GM23338 (cell line): ENCODE data around the gene LCNL1. TPM values are rescaled to one million over a fixed set of nuclear protein-coding genes. Genes with fewer than 3 reads are reported as not detected.

ENCODE experiments used
- ATAC-seq: fragments of 200-7000 bp; cut with Tn5 transposase; 3 replicates; pipeline ENCODE4 v1.9.1; 2020
- DNase-seq: peaks from one replicate; pipeline ENCODE4 v3.0.0-alpha.2; 2015; ENCODE audit warnings: low spot score
- H2AFZ ChIP-seq: fragments of 200-600 bp; sonication (generic); 2 replicates; pipeline ENCODE4 v1.8.0; 2016; ENCODE audit warnings: antibody characterized with exemption, mild to moderate bottlenecking, moderate library complexity
- H3F3A ChIP-seq: fragments of 200-600 bp; sonication (generic); replicated peaks from 2 replicates; pipeline ENCODE4 v1.8.0; 2017; ENCODE audit warnings: antibody characterized with exemption, mixed run types, low read depth
- H3K27ac ChIP-seq: fragments of 200-600 bp; sonication (generic); 2 replicates; pipeline ENCODE4 v1.6.1; 2016; ENCODE audit warnings: low read depth
- H3K27me3 ChIP-seq: fragments of 200-600 bp; sonication (generic); 2 replicates; pipeline ENCODE4 v1.8.0; 2016; ENCODE audit warnings: mild to moderate bottlenecking, mixed run types, moderate library complexity; ENCODE audit not compliant: insufficient read depth
- H3K36me3 ChIP-seq: fragments of 200-600 bp; sonication (generic); 2 replicates; pipeline ENCODE4 v1.8.0; 2016; ENCODE audit warnings: mild to moderate bottlenecking; ENCODE audit not compliant: insufficient read depth
- H3K4me1 ChIP-seq: fragments of 200-600 bp; sonication (generic); 2 replicates; pipeline ENCODE4 v1.8.0; 2016; ENCODE audit warnings: mild to moderate bottlenecking, moderate library complexity; ENCODE audit not compliant: insufficient read depth
- H3K4me2 ChIP-seq: fragments of 200-600 bp; sonication (generic); 2 replicates; pipeline ENCODE4 v1.7.1; 2017; ENCODE audit warnings: mixed run types
- H3K4me3 ChIP-seq: fragments of 200-600 bp; sonication (generic); 2 replicates; pipeline ENCODE4 v1.6.1; 2016; ENCODE audit warnings: mixed run types
- H3K79me2 ChIP-seq: fragments of 200-600 bp; sonication (generic); replicated peaks from 2 replicates; pipeline ENCODE4 v1.8.0; 2017; ENCODE audit warnings: mild to moderate bottlenecking; ENCODE audit not compliant: insufficient read depth
- H3K9me2 ChIP-seq: fragments of 200-600 bp; sonication (generic); 2 replicates; pipeline ENCODE4 v1.8.0; 2017; ENCODE audit not compliant: insufficient read depth
- H4K20me1 ChIP-seq: fragments of 200-600 bp; sonication (generic); replicated peaks from 2 replicates; pipeline ENCODE4 v1.8.0; 2017; ENCODE audit warnings: mild to moderate bottlenecking; ENCODE audit not compliant: insufficient read depth
- H3K27ac Mint-ChIP-seq: 2 replicates; pipeline ENCODE4 v1.8.0; 2020; ENCODE audit warnings: inconsistent platforms, mild to moderate bottlenecking, moderate library complexity, mixed read lengths
- H3K27me3 Mint-ChIP-seq: 3 replicates; pipeline ENCODE4 v1.8.0; 2022; ENCODE audit warnings: low read depth, mild to moderate bottlenecking, moderate library complexity, mixed read lengths, inconsistent platforms; ENCODE audit not compliant: insufficient read depth, poor library complexity
- H3K36me3 Mint-ChIP-seq: 3 replicates; pipeline ENCODE4 v1.8.0; 2021; ENCODE audit warnings: low read depth, mild to moderate bottlenecking, inconsistent platforms, moderate library complexity, mixed read lengths
- H3K4me1 Mint-ChIP-seq: 3 replicates; pipeline ENCODE4 v1.8.0; 2020; ENCODE audit warnings: mild to moderate bottlenecking, inconsistent platforms, mixed read lengths
- H3K4me3 Mint-ChIP-seq: 3 replicates; pipeline ENCODE4 v1.8.0; 2021; ENCODE audit warnings: moderate library complexity, mild to moderate bottlenecking, inconsistent platforms, mixed read lengths
- H3K9me3 Mint-ChIP-seq: 3 replicates; pipeline ENCODE4 v1.8.0; 2020; ENCODE audit warnings: moderate library complexity, mild to moderate bottlenecking, inconsistent platforms, mixed read lengths
- NANOG ChIP-seq: IDR thresholded peaks from 2 replicates; pipeline ENCODE4 v1.6.1; 2016; ENCODE audit warnings: antibody characterized with exemption, borderline replicate concordance
- STAT1 ChIP-seq: IDR thresholded peaks from one replicate; pipeline ENCODE4 v1.6.1; 2016; ENCODE audit warnings: antibody characterized with exemption; ENCODE audit not compliant: unreplicated experiment
- ZNF331 ChIP-seq: fragments of 250-450 bp; sonication (Bioruptor Pico); IDR thresholded peaks from 2 replicates; pipeline ENCODE4 v1.5.0; 2020; ENCODE audit warnings: low read depth, mild to moderate bottlenecking, moderate library complexity
- long read RNA-seq: library from polyadenylated mRNA; unstranded; transcript quantifications from one replicate; pipeline ENCODE4 v2.0.0, GENCODE V29; 2020; ENCODE audit not compliant: unreplicated experiment
- polyA plus RNA-seq: library from polyadenylated mRNA; unstranded; fragments of >200 nt; fragmentation: Nextera tagmentation; extraction: Ambion mirVana; gene quantifications from 2 replicates; pipeline ENCODE4 v1.2.1, GENCODE V29; 2016
- total RNA-seq: library from RNA; depleted of rRNA; stranded (reverse); fragments of >200 nt; shearing (Covaris generic); gene quantifications from 2 replicates; pipeline ENCODE4 v1.2.3, GENCODE V29; 2014; rRNA removed
- TF ChIP-seq, protein P1 (sequence below): IDR thresholded peaks from 2 replicates; pipeline ENCODE4 v1.6.1; 2016; ENCODE audit warnings: antibody characterized with exemption
- TF ChIP-seq, protein P2 (sequence below): IDR thresholded peaks from one replicate; pipeline ENCODE4 v1.6.1; 2018; ENCODE audit warnings: antibody characterized with exemption; ENCODE audit not compliant: unreplicated experiment
- TF ChIP-seq, protein P3 (sequence below), 2 experiments: fragments of 200-600 bp in 1 of 2; sonication (generic) in 1 of 2; conservative IDR thresholded peaks; 2 replicates each; pipeline versions ENCODE4 v1.5.1 to v1.6.1; 2016 to 2017; ENCODE audit warnings: antibody characterized with exemption in 2 of 2, low read depth in 2 of 2, mild to moderate bottlenecking in 2 of 2, moderate library complexity in 1 of 2

Gene LCNL1
- total RNA-seq: not detected in 2 replicates
- polyA plus RNA-seq: 0.11 and 0.14 TPM in 2 replicates
- long read RNA-seq: 0 reads

DNA sequence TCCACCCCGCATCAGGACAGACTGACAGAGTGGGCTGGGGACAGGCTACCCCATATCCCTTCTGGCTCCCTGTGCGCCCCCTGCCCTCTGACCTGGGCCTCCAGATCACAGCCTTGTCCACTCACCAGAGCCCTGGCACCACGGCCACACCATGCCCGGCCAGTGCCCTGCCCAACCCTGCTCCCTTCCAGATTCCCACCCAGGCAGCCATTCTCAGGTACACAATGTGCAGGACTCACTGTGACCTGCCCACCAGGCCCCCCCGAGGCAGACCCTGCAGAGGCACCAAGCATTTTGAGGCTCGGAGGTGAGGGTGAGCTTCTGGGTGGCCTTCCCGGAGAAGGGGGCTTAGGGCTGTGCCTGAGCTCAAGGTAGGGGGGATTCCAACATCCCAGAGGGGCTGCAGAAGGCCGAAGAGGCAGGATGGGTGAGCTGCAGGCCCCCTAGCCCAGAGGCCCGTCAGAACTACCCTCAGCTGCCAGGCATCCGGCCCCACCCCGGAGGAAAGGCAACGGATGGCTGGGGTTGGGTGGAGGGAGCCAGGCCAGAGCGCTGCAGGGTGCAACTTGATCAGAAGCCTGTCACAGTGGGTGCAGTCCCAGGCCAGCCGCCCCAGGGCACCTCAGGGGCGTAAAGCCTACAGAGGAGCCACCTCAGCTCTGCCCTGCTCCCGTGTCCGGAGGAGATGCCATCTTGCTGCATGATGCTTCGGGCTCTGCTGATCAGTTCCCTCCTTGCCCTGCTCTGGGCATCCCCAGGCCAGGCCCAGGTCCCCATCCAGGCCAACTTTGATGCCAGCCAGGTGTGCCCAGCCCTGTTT lies at the start of gene LCNL1:
TSS of gene LCNL1 (plus strand) at position 762 of the 820 bp plus-strand sequence. CDS start 594 bp downstream, outside the sequence.
- no peak within 1 kb of the TSS for H3K4me2 ChIP-seq
- H3K4me1 ChIP-seq: peaks cover 3% of the 10 kb centered on the region; the same call in 1 of the 2 replicates
- no peaks in the 10 kb centered on the region for H3K79me2 ChIP-seq
- H3K4me3 Mint-ChIP-seq: no peak within 1 kb of the TSS
- no peak within 1 kb of the TSS for H3K27ac Mint-ChIP-seq
- no peak for DNase-seq
- H3K4me1 Mint-ChIP-seq: peaks cover 1% of the 10 kb centered on the region; the same call in 2 of the 3 replicates
- ATAC-seq: no peak
- H3K9me3 Mint-ChIP-seq: no peaks in the 10 kb centered on the region
- no peak within 1 kb of the TSS for H2AFZ ChIP-seq
- no peaks in the 10 kb centered on the region; the same call in 2 of the 3 replicates for H3K36me3 Mint-ChIP-seq
- H3K9me2 ChIP-seq: no peaks in the 10 kb centered on the region
- no peak within 1 kb of the TSS for H3K4me3 ChIP-seq
- H3K27ac ChIP-seq: no peak within 1 kb of the TSS
- TF ChIP-seq, protein P1, sequence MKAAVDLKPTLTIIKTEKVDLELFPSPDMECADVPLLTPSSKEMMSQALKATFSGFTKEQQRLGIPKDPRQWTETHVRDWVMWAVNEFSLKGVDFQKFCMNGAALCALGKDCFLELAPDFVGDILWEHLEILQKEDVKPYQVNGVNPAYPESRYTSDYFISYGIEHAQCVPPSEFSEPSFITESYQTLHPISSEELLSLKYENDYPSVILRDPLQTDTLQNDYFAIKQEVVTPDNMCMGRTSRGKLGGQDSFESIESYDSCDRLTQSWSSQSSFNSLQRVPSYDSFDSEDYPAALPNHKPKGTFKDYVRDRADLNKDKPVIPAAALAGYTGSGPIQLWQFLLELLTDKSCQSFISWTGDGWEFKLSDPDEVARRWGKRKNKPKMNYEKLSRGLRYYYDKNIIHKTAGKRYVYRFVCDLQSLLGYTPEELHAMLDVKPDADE: no peak
- TF ChIP-seq, protein P2, sequence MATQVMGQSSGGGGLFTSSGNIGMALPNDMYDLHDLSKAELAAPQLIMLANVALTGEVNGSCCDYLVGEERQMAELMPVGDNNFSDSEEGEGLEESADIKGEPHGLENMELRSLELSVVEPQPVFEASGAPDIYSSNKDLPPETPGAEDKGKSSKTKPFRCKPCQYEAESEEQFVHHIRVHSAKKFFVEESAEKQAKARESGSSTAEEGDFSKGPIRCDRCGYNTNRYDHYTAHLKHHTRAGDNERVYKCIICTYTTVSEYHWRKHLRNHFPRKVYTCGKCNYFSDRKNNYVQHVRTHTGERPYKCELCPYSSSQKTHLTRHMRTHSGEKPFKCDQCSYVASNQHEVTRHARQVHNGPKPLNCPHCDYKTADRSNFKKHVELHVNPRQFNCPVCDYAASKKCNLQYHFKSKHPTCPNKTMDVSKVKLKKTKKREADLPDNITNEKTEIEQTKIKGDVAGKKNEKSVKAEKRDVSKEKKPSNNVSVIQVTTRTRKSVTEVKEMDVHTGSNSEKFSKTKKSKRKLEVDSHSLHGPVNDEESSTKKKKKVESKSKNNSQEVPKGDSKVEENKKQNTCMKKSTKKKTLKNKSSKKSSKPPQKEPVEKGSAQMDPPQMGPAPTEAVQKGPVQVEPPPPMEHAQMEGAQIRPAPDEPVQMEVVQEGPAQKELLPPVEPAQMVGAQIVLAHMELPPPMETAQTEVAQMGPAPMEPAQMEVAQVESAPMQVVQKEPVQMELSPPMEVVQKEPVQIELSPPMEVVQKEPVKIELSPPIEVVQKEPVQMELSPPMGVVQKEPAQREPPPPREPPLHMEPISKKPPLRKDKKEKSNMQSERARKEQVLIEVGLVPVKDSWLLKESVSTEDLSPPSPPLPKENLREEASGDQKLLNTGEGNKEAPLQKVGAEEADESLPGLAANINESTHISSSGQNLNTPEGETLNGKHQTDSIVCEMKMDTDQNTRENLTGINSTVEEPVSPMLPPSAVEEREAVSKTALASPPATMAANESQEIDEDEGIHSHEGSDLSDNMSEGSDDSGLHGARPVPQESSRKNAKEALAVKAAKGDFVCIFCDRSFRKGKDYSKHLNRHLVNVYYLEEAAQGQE: no peak
- TF ChIP-seq STAT1: no peak
- TF ChIP-seq, protein P3, sequence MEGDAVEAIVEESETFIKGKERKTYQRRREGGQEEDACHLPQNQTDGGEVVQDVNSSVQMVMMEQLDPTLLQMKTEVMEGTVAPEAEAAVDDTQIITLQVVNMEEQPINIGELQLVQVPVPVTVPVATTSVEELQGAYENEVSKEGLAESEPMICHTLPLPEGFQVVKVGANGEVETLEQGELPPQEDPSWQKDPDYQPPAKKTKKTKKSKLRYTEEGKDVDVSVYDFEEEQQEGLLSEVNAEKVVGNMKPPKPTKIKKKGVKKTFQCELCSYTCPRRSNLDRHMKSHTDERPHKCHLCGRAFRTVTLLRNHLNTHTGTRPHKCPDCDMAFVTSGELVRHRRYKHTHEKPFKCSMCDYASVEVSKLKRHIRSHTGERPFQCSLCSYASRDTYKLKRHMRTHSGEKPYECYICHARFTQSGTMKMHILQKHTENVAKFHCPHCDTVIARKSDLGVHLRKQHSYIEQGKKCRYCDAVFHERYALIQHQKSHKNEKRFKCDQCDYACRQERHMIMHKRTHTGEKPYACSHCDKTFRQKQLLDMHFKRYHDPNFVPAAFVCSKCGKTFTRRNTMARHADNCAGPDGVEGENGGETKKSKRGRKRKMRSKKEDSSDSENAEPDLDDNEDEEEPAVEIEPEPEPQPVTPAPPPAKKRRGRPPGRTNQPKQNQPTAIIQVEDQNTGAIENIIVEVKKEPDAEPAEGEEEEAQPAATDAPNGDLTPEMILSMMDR (conservative IDR thresholded peaks at IDR 0.05; ENCODE audit: low read depth in 2 of 2): 0 out of 4 replicates have a peak, but pooled peaks of 1 of the 2 experiments have one; percentile 9
- no peak for TF ChIP-seq ZNF331
- no peak for TF ChIP-seq NANOG
- no peaks in the 10 kb centered on the region for H3F3A ChIP-seq
- no peaks in the 10 kb centered on the region for H3K36me3 ChIP-seq
- H4K20me1 ChIP-seq: no peaks in the 10 kb centered on the region
- H3K27me3 Mint-ChIP-seq: peaks cover 21% of the 10 kb centered on the region
- peaks cover 38% of the 10 kb centered on the region for H3K27me3 ChIP-seq
